22Rv1 (cell line): ENCODE results near the gene IFNL2.
"Not testable (repeated sequence)": the region's sequence is repeated elsewhere in the genome, so short reads cannot be mapped to it uniquely, and the experiment has no call there.

Source experiments
- H3K27ac ChIP-seq: fragments of 450-650 bp; 2 replicates; pipeline ENCODE4 v1.5.1; 2017
- ZFX ChIP-seq: fragments of 450-650 bp; IDR thresholded peaks from 2 replicates; pipeline ENCODE4 v1.6.1; 2017; ENCODE audit warnings: antibody characterized with exemption, borderline replicate concordance
- TF ChIP-seq, protein P1 (sequence below): fragments of 450-650 bp; IDR thresholded peaks from 2 replicates; pipeline ENCODE4 v1.5.1; 2017; ENCODE audit warnings: mild to moderate bottlenecking

The IFNL2 gene

DNA sequence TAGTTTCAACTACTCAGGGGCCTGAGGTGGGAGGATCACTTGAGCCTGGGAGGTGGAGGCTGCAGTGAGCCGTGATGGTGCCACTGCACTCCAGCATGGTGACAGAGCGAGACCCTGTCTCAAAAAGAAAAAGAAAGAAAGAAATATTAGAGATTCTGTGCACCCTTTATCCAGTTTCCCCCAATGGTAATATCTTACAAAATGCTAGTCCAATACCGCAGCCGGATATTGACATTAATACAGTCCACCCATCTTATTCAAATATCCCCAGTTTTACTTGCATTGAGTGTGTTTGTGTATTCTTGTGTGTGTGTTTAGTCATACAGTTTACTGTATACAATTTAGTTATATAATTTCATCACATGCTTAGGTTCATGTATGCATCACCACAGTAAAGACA lies 11.0 kb upstream of the IFNL2 start:
- TF ChIP-seq, protein P1, sequence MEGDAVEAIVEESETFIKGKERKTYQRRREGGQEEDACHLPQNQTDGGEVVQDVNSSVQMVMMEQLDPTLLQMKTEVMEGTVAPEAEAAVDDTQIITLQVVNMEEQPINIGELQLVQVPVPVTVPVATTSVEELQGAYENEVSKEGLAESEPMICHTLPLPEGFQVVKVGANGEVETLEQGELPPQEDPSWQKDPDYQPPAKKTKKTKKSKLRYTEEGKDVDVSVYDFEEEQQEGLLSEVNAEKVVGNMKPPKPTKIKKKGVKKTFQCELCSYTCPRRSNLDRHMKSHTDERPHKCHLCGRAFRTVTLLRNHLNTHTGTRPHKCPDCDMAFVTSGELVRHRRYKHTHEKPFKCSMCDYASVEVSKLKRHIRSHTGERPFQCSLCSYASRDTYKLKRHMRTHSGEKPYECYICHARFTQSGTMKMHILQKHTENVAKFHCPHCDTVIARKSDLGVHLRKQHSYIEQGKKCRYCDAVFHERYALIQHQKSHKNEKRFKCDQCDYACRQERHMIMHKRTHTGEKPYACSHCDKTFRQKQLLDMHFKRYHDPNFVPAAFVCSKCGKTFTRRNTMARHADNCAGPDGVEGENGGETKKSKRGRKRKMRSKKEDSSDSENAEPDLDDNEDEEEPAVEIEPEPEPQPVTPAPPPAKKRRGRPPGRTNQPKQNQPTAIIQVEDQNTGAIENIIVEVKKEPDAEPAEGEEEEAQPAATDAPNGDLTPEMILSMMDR = no peak
- TF ChIP-seq ZFX = no peak
- no peak overlapping the region for H3K27ac ChIP-seq

DNA sequence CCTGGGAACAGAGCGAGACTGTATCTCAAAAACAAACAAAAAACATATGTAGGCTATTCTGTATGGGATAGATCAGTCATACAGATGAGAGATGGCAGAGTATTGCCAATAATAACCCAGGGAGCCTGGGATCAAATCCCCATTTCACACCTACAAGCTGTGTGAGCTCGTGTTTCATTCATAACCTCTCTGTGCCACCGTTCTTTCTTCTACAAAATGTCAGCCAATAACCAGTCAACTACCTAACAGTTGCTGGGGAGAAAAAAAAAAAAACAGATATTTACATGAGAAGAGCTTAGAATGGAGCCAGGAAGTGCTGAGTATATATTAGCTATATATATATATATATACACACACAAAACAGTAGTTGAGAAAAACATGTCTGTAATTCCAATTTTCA lies 6.5 kb upstream of the IFNL2 start:
- TF ChIP-seq, protein P1 = no peak
- TF ChIP-seq ZFX = no peak

DNA sequence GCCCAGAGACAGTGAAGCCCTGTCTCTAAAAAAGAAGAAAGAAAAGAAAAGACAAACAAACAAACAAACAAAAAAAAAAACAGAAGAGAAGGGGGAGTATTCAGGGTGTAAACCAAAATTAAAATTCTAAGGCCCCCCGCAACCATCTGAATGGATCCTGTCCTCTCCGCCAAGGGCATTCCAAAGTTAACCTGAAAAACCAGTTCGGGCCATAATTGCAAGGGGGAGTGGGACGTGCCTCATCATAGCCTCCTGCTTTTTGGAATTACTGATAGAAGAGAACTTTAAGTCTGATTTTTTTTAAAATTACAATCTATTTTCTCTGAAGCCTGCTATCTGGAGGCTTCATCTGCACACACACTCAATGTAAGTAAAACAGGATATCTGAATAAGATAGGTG lies 5.7 kb upstream of the IFNL2 start:
- H3K27ac ChIP-seq = no peak overlapping the region
- TF ChIP-seq ZFX = no peak
- TF ChIP-seq, protein P1 = no peak

More for the DNA sequence above, 6.5 kb upstream of the IFNL2 start:
- no peak overlapping the region for H3K27ac ChIP-seq

DNA sequence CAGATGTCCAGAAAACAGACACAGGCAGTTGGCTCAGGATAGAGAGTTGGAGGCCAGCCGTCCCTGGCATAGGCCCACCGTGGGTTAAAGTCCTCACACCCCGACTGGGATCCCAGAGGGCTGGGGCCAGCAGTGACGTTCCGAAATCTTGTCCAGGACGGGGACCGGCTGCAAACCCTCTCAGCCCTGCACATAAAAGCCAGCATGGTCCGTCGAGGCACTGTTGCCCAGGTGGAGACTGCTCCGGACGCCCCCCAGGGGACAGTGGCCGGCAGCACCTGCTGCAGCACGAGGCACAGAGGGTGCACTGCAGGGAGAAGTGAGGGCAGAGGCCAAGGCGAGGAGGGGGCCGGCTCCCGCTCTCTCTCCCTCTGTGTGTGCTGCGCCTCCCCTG lies 4.3 kb upstream of the IFNL2 start:
- H3K27ac ChIP-seq = no peak overlapping the region
- TF ChIP-seq, protein P1 = no peak
- TF ChIP-seq ZFX = no peak

DNA sequence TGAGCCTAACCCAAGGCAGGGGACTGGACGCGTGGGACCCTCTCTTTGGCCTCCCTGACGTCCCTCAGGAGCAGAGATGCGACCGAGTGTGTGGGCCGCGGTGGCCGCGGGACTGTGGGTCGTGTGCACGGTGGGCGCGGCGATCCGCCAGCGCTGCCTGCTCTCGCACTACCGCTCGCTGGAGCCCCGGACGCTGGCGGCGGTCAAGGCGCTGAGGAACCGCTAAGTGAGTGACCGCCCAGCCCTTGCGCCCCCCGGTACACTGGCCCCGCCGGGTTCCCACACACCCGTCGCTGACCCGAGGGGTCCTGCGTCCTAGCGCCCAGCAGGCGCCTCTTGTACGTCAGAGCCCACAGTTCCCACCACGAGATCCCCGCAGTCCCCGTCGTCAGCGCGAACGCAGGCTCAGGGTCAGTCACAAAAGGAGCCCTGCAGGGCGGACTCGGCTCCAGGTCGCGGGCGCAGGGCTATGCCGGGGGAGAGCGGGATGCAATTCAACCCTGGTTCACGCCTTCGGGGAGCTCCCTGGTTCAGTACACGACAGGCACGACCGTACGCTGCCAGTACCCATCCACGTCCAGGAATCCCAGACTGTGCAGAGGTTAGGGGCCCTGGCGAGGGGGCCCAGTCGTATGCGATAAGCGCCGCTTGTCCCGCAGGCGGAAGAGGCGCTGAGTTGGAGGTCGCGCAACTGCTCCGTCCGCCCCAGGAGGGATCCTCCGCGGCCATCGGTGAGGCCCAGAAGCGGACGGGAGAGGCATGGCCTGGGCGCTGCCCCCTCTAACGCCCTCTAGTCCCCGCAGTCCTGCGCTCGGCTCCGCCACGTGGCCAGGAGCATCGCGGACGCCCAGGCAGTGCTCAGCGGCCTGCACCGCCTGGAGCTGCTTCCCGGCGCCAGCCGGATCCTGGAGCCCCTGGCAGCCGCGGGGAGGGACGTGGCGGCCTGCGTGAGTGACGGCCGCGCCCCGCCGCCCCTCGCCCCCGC lies 3.6 kb upstream of the IFNL2 start:
- no peak overlapping the region for H3K27ac ChIP-seq
- TF ChIP-seq, protein P1 = no peak
- no peak for TF ChIP-seq ZFX

DNA sequence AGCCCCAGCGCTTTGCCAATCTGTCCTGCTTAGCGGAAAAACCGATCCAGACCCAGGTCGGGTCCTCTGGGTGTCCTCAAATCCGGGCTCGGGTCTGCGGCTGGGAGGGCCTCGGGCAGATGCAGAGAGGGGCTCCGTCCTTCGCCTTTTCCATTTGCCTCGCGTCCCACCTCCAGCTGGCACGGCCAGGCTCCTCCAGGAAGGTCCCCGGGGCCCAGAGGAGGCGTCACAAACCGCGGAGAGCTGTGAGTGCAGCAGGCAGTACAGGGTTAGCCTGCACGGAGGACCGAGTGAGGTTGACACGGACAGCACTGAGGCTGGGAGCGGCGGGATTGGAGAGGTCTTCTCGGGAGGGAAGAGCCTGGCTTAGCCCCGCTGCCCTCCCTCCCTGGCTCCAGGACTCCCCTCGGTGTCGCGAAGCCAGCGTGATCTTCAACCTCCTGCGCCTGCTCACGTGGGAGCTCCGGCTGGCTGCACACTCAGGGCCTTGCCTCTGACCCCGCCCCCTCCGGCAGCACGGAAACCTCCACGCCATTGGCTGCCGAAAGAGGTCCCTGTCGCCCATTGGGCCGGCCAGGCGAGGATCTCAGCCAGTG lies 2.8 kb upstream of the IFNL2 start:
- no peak overlapping the region for H3K27ac ChIP-seq
- TF ChIP-seq, protein P1 = no peak
- no peak for TF ChIP-seq ZFX

DNA sequence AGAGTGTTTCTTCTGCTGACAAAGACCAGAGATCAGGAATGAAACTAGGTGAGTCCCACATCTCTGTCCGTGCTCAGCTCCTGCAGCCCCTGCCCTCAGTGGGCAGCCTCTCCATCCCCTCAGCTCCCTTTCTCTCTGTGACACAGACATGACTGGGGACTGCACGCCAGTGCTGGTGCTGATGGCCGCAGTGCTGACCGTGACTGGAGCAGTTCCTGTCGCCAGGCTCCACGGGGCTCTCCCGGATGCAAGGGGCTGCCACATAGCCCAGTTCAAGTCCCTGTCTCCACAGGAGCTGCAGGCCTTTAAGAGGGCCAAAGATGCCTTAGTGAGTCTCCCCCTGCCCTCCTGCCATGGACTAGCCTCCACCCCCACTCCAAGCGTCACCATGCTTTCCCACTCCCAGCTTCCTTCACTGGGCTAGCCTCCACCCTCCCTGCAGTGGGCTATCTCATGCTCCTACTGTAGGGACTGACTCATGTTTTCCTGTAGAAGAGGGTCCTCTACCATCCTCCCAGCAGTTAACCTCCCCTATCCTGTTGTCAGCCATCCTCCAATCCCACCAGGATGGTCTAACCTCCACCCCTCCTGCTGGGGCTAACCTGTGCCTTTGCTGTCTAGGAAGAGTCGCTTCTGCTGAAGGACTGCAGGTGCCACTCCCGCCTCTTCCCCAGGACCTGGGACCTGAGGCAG lies 481 bp downstream of the IFNL2 start:
- not testable (repeated sequence) for H3K27ac ChIP-seq

DNA sequence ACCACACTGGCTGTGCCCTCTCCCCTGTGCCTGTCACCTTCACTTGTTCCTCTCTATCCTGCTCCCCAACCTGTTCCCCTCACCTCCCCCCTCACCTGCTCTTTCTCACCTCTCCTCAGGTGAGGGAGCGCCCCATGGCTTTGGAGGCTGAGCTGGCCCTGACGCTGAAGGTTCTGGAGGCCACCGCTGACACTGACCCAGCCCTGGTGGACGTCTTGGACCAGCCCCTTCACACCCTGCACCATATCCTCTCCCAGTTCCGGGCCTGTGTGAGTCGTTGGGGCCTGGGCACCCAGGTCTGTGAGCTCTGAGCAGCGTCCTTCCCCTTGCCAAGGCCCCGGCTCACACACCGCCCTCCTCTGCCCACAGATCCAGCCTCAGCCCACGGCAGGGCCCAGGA lies 1.2 kb downstream of the IFNL2 start:
- not testable (repeated sequence) for H3K27ac ChIP-seq
